ENCODE results near the gene OGFR. TPM values are rescaled to one million over a fixed set of nuclear protein-coding genes. Genes with fewer than 3 reads are reported as not detected.

OGFR gene
- total RNA-seq, 1 experiment from 2014 or later: 73.6 TPM

DNA sequence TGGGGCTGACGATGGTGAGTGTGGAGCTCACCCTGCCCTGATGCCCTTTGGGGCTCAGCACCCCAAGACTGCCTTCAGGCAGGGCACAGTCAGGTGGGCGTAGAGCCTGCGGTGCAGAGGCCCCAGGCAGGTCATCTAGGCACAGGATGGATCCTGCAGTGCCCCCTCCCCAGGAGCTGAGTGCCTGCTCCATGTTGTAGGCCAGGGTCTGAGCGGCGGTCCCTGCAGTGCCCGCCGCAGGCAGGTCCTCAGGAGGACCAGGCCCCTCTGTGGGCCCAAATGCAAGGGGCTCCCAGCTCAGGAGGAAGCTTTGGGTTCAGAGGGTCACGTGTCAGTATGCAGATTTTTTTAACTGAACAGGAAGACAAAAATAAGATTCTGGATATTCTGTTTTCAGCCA is 5.6 kb upstream of the OGFR start:
- Histone ChIP-seq H3K9ac (ENCODE audit: low read length) (no peak overlapping the region), H3K36me3 (ENCODE audit: control insufficient read depth in 1 of 2, insufficient read depth in 2 of 2, low read length in 2 of 2) (peaks cover 19 to 37% of the 10 kb centered on the region in 2 experiments; a peak in 3 of 4 replicates), H3K27me3 (ENCODE audit: insufficient read depth, low read length) (no peaks in the 10 kb centered on the region), H3K79me2 (ENCODE audit: insufficient read depth, low read length) (peaks cover 25% of the 10 kb centered on the region), H4K20me1 (ENCODE audit: insufficient read depth) (no peaks in the 10 kb centered on the region), H3K27ac (ENCODE audit: low read depth, low read length) (no peak overlapping the region), H3K4me3 (replicated peaks in 1 of 2; ENCODE audit: low read depth in 1 of 2, low read length in 2 of 2) (no peak overlapping the region), H3K9me3 (ENCODE audit: control insufficient read depth in 1 of 2, insufficient read depth in 1 of 2, low read depth in 1 of 2, low read length in 2 of 2) (no peaks in the 10 kb centered on the region), H3K4me2 (ENCODE audit: low read length) (no peak overlapping the region), H2AFZ (ENCODE audit: low read depth, low read length, poor library complexity, severe bottlenecking) (no peak overlapping the region), H3K9me2 (ENCODE audit: insufficient read depth) (no peaks in the 10 kb centered on the region), H3K4me1 (ENCODE audit: control insufficient read depth in 1 of 2, insufficient read depth in 2 of 2, low read length in 2 of 2) (peaks cover 11 to 39% of the 10 kb centered on the region in 2 experiments)
- ChIA-PET POLR2A (no interaction called here), CTCF (no interaction called here), RAD21 (ENCODE audit: low non-redundant PET in 1 of 2, low total read pairs in 2 of 2, uncharacterized antibody in 2 of 2, unreplicated experiment in 2 of 2) (no interaction called here)
- TF ChIP-seq EZH2phosphoT487 (IDR thresholded peaks at IDR 0.05; ENCODE audit: borderline replicate concordance): no peak
- no peak for TF ChIP-seq SRF (IDR thresholded peaks at IDR 0.05; ENCODE audit: low read depth)
- no peak for TF ChIP-seq JUND (IDR thresholded peaks at IDR 0.05)
- no peak for TF ChIP-seq ZNF274 (IDR thresholded peaks at IDR 0.05; ENCODE audit: low read depth, low read length)
- TF ChIP-seq, protein P1, sequence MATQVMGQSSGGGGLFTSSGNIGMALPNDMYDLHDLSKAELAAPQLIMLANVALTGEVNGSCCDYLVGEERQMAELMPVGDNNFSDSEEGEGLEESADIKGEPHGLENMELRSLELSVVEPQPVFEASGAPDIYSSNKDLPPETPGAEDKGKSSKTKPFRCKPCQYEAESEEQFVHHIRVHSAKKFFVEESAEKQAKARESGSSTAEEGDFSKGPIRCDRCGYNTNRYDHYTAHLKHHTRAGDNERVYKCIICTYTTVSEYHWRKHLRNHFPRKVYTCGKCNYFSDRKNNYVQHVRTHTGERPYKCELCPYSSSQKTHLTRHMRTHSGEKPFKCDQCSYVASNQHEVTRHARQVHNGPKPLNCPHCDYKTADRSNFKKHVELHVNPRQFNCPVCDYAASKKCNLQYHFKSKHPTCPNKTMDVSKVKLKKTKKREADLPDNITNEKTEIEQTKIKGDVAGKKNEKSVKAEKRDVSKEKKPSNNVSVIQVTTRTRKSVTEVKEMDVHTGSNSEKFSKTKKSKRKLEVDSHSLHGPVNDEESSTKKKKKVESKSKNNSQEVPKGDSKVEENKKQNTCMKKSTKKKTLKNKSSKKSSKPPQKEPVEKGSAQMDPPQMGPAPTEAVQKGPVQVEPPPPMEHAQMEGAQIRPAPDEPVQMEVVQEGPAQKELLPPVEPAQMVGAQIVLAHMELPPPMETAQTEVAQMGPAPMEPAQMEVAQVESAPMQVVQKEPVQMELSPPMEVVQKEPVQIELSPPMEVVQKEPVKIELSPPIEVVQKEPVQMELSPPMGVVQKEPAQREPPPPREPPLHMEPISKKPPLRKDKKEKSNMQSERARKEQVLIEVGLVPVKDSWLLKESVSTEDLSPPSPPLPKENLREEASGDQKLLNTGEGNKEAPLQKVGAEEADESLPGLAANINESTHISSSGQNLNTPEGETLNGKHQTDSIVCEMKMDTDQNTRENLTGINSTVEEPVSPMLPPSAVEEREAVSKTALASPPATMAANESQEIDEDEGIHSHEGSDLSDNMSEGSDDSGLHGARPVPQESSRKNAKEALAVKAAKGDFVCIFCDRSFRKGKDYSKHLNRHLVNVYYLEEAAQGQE (IDR thresholded peaks at IDR 0.05; ENCODE audit: low read depth): no peak
- TF ChIP-seq, protein P2, sequence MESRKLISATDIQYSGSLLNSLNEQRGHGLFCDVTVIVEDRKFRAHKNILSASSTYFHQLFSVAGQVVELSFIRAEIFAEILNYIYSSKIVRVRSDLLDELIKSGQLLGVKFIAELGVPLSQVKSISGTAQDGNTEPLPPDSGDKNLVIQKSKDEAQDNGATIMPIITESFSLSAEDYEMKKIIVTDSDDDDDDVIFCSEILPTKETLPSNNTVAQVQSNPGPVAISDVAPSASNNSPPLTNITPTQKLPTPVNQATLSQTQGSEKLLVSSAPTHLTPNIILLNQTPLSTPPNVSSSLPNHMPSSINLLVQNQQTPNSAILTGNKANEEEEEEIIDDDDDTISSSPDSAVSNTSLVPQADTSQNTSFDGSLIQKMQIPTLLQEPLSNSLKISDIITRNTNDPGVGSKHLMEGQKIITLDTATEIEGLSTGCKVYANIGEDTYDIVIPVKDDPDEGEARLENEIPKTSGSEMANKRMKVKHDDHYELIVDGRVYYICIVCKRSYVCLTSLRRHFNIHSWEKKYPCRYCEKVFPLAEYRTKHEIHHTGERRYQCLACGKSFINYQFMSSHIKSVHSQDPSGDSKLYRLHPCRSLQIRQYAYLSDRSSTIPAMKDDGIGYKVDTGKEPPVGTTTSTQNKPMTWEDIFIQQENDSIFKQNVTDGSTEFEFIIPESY (IDR thresholded peaks at IDR 0.05; ENCODE audit: extremely low read depth, insufficient replicate concordance, low read length): no peak
- no peak for TF ChIP-seq RAD21 (IDR thresholded peaks at IDR 0.05; ENCODE audit: low read depth)
- no peak for TF ChIP-seq CBX3 (IDR thresholded peaks at IDR 0.05; ENCODE audit: low read depth)
- TF ChIP-seq FOSL1 (IDR thresholded peaks at IDR 0.05; ENCODE audit: low read depth): no peak
- BruUV-seq (replicated peaks): no TSS peak
- intact Hi-C loops (cut with micrococcal nuclease): no loop called here
- no peak for DNase-seq (ENCODE audit: low read depth, low spot score)
- no peak for ATAC-seq

Data from HCT116 (cell line).